Stimulated activated CD4-positive, alpha-beta T cell treated with anti-CD3 and anti-CD28 coated beads, Interleukin-12 subunit alpha, Interleukin-12 subunit beta, amount 100 ng/mL, for 24 hours (primary cell): Measurements from ENCODE around the gene CD59.
"Not testable (repeated sequence)": the region's sequence is repeated elsewhere in the genome, so short reads cannot be mapped to it uniquely, and the experiment has no call there.

Experiments
- DNase-seq, 2 experiments: peaks; one replicate each; pipeline ENCODE4 v3.0.0-alpha.2; 2020; ENCODE audit warnings: low read depth in 2 of 2

CD59 gene

GRCh38 chr11:33742249-33742851 is 6.1 kb upstream of the CD59 start:
- DNase-seq = no peak

GRCh38 chr11:33741806-33742205 is 5.6 kb upstream of the CD59 start:
- DNase-seq = no peak

GRCh38 chr11:33737362-33737821 is 1.2 kb upstream of the CD59 start:
- DNase-seq = no peak

GRCh38 chr11:33735271-33736147 is 714 bp downstream of the CD59 start:
- peak in 1 of 2 experiments; percentile 29 for DNase-seq

- DNase-seq = no peak
Measured at GRCh38 chr11:33734441-33735270, 1.6 kb downstream of the CD59 start.

- no peak for DNase-seq
Measured at GRCh38 chr11:33733980-33734379, 2.2 kb downstream of the CD59 start.

- DNase-seq = peak in 1 of 2 experiments; percentile 12
Measured at GRCh38 chr11:33731723-33732531, 4.3 kb downstream of the CD59 start.

- no peak for DNase-seq
Measured at GRCh38 chr11:33730716-33731115, 5.5 kb downstream of the CD59 start.

GRCh38 chr11:33729072-33729664 is 7.1 kb downstream of the CD59 start:
- not testable (repeated sequence) for DNase-seq

- DNase-seq = not testable (repeated sequence)
Measured at GRCh38 chr11:33727539-33727938, 8.7 kb downstream of the CD59 start.

- no peak for DNase-seq
Measured at GRCh38 chr11:33725496-33725895, 10.7 kb downstream of the CD59 start.

- no peak for DNase-seq
Measured at GRCh38 chr11:33724644-33725035, 11.6 kb downstream of the CD59 start.

- no peak for DNase-seq
Measured at GRCh38 chr11:33723238-33723881, 12.9 kb downstream of the CD59 start.

GRCh38 chr11:33722590-33723234 is 13.5 kb downstream of the CD59 start:
- peak in 1 of 2 experiments; percentile 48 for DNase-seq

GRCh38 chr11:33721984-33722383 is 14.2 kb downstream of the CD59 start:
- no peak for DNase-seq

- no peak for DNase-seq
Measured at GRCh38 chr11:33721426-33721825, 14.8 kb downstream of the CD59 start.

GRCh38 chr11:33719587-33719986 is 16.6 kb downstream of the CD59 start:
- DNase-seq = no peak

GRCh38 chr11:33718440-33718839 is 17.8 kb downstream of the CD59 start:
- DNase-seq = no peak

GRCh38 chr11:33716243-33716642 is 20.0 kb downstream of the CD59 start:
- DNase-seq = no peak

- no peak for DNase-seq
Measured at GRCh38 chr11:33713856-33714398, 22.3 kb downstream of the CD59 start.
